WTC11 (cell line): ENCODE results near the gene HRH3. TPM values are rescaled to one million over a fixed set of nuclear protein-coding genes. Genes with fewer than 3 reads are reported as not detected.
A peak's percentile ranks its signal among the peaks of the same experiment; 100 is the strongest.

Experiments
- ATAC-seq: fragments of 200-7000 bp; cut with Tn5 transposase; 2 replicates; pipeline ENCODE4 v1.10.0; 2021; ENCODE audit warnings: mild to moderate bottlenecking, moderate library complexity
- CTCF ChIA-PET: fragments of 300-600 bp; sonication (Branson Sonifier 250); formaldehyde crosslinking; loops from one replicate; lab custom pipeline; 2021; ENCODE audit warnings: antibody characterized with exemption; lab: Charles Lee
- POLR2A ChIA-PET: fragments of 350-600 bp; sonication (Branson Sonifier 250); formaldehyde crosslinking; loops from one replicate; lab custom pipeline; 2021; ENCODE audit warnings: antibody characterized with exemption; lab: Charles Lee
- DNase-seq: peaks from one replicate; pipeline ENCODE4 v3.0.0; 2021; ENCODE audit warnings: low spot score
- H3K27ac Mint-ChIP-seq: 2 replicates; pipeline ENCODE4 v1.8.0; 2021; ENCODE audit warnings: mixed read lengths
- H3K27me3 Mint-ChIP-seq: 2 replicates; pipeline ENCODE4 v1.8.0; 2021; ENCODE audit warnings: low read depth, mild to moderate bottlenecking, moderate library complexity, mixed read lengths
- H3K36me3 Mint-ChIP-seq: 2 replicates; pipeline ENCODE4 v1.8.0; 2021; ENCODE audit warnings: mixed read lengths
- H3K4me1 Mint-ChIP-seq: 2 replicates; pipeline ENCODE4 v1.8.0; 2022; ENCODE audit warnings: mixed read lengths
- H3K4me3 Mint-ChIP-seq: 2 replicates; pipeline ENCODE4 v1.8.0; 2021; ENCODE audit warnings: mild to moderate bottlenecking, moderate library complexity, mixed read lengths
- H3K9me3 Mint-ChIP-seq: 2 replicates; pipeline ENCODE4 v1.8.0; 2021; ENCODE audit warnings: mixed read lengths
- ATF1 ChIP-seq: sonication (generic); formaldehyde crosslinking; IDR thresholded peaks from 2 replicates; pipeline ENCODE4 v1.8.1; 2023; ENCODE audit warnings: mild to moderate bottlenecking, moderate library complexity, missing genetic modification reagents
- ESRRA ChIP-seq: sonication (generic); formaldehyde crosslinking; IDR thresholded peaks from 2 replicates; pipeline ENCODE4 v1.8.1; 2022; ENCODE audit warnings: mild to moderate bottlenecking, missing genetic modification reagents, borderline replicate concordance
- ETV6 ChIP-seq: sonication (generic); formaldehyde crosslinking; IDR thresholded peaks from 2 replicates; pipeline ENCODE4 v1.8.1; 2022; ENCODE audit warnings: mild to moderate bottlenecking, missing genetic modification reagents
- FOXP4 ChIP-seq: sonication (generic); formaldehyde crosslinking; IDR thresholded peaks from 2 replicates; pipeline ENCODE4 v1.8.0; 2022; ENCODE audit warnings: mild to moderate bottlenecking, missing genetic modification reagents
- HMGA2 ChIP-seq: fragments of 250-450 bp; sonication (Bioruptor Pico); IDR thresholded peaks from 2 replicates; pipeline ENCODE4 v1.4.0; 2021; ENCODE audit warnings: mild to moderate bottlenecking, moderate library complexity
- JAZF1 ChIP-seq: fragments of 250-450 bp; sonication (Bioruptor Pico); IDR thresholded peaks from 2 replicates; pipeline ENCODE4 v1.9.0; 2021; ENCODE audit warnings: moderate library complexity, mild to moderate bottlenecking, inconsistent platforms
- MXD4 ChIP-seq: fragments of 250-450 bp; sonication (Bioruptor Pico); IDR thresholded peaks from 2 replicates; pipeline ENCODE4 v1.8.0; 2021; ENCODE audit warnings: mild to moderate bottlenecking, moderate library complexity, borderline replicate concordance
- NFATC4 ChIP-seq: fragments of 250-450 bp; sonication (Bioruptor Pico); IDR thresholded peaks from 2 replicates; pipeline ENCODE4 v1.9.0; 2021; ENCODE audit warnings: mild to moderate bottlenecking
- NFYB ChIP-seq: sonication (generic); formaldehyde crosslinking; conservative IDR thresholded peaks from 2 replicates; pipeline ENCODE4 v1.8.0; 2022; ENCODE audit warnings: low read depth, missing genetic modification reagents
- NR3C1 ChIP-seq: sonication (generic); formaldehyde crosslinking; conservative IDR thresholded peaks from 2 replicates; pipeline ENCODE4 v1.8.1; 2023; ENCODE audit warnings: low read depth, mild to moderate bottlenecking, missing genetic modification reagents
- PRRX2 ChIP-seq: fragments of 250-450 bp; sonication (Bioruptor Pico); IDR thresholded peaks from 2 replicates; pipeline ENCODE4 v1.8.0; 2021; ENCODE audit warnings: mild to moderate bottlenecking
- SMAD4 ChIP-seq: sonication (generic); formaldehyde crosslinking; IDR thresholded peaks from 2 replicates; pipeline ENCODE4 v1.8.0; 2022; ENCODE audit warnings: mild to moderate bottlenecking, missing genetic modification reagents
- SP1 ChIP-seq: sonication (generic); formaldehyde crosslinking; conservative IDR thresholded peaks from 2 replicates; pipeline ENCODE4 v1.8.1; 2022; ENCODE audit warnings: missing genetic modification reagents
- ZMAT4 ChIP-seq: fragments of 250-450 bp; sonication (Bioruptor Pico); IDR thresholded peaks from 2 replicates; pipeline ENCODE4 v1.9.0; 2021; ENCODE audit warnings: mild to moderate bottlenecking
- ZNF121 ChIP-seq: sonication (generic); formaldehyde crosslinking; IDR thresholded peaks from 2 replicates; pipeline ENCODE4 v1.8.0; 2023; ENCODE audit warnings: missing genetic modification reagents
- ZNF281 ChIP-seq: sonication (generic); formaldehyde crosslinking; IDR thresholded peaks from 2 replicates; pipeline ENCODE4 v1.8.0; 2023; ENCODE audit warnings: mild to moderate bottlenecking, missing genetic modification reagents
- ZNF317 ChIP-seq: sonication (generic); formaldehyde crosslinking; IDR thresholded peaks from 2 replicates; pipeline ENCODE4 v1.8.1; 2023; ENCODE audit warnings: low read depth, mild to moderate bottlenecking, moderate library complexity, missing genetic modification reagents, borderline replicate concordance
- ZNF396 ChIP-seq: fragments of 250-450 bp; sonication (Bioruptor Pico); IDR thresholded peaks from 2 replicates; pipeline ENCODE4 v1.8.0; 2021; ENCODE audit warnings: mild to moderate bottlenecking, moderate library complexity, borderline replicate concordance
- ZNF671 ChIP-seq: fragments of 250-450 bp; sonication (Bioruptor Pico); IDR thresholded peaks from 2 replicates; pipeline ENCODE4 v1.8.0; 2021; ENCODE audit warnings: mild to moderate bottlenecking
- total RNA-seq: library from RNA; stranded (reverse); gene quantifications from 3 replicates; pipeline ENCODE4 v1.2.3, GENCODE V29; 2021
- TF ChIP-seq, protein P1 (sequence below): sonication (generic); formaldehyde crosslinking; IDR thresholded peaks from 2 replicates; pipeline ENCODE4 v1.8.0; 2022; ENCODE audit warnings: mild to moderate bottlenecking, missing genetic modification reagents
- TF ChIP-seq, protein P2 (sequence below): fragments of 250-450 bp; sonication (Bioruptor Pico); IDR thresholded peaks from 2 replicates; pipeline ENCODE4 v2.1.2; 2022; ENCODE audit warnings: mild to moderate bottlenecking, moderate library complexity
- TF ChIP-seq, protein P3 (sequence below): sonication (generic); formaldehyde crosslinking; IDR thresholded peaks from 2 replicates; pipeline ENCODE4 v1.8.1; 2022; ENCODE audit warnings: missing genetic modification reagents, borderline replicate concordance
- TF ChIP-seq, protein P4 (sequence below): fragments of 200-600 bp; IDR thresholded peaks from 2 replicates; pipeline ENCODE4 v1.8.0; 2022; ENCODE audit warnings: antibody characterized with exemption

Gene HRH3
- total RNA-seq, 1 experiment from 2014 or later, result 3.3 TPM

GRCh38 chr20:62222266-62222850, 2.3 kb upstream of the HRH3 start:
- no peaks in the 10 kb centered on the region for H3K9me3 Mint-ChIP-seq
- ChIA-PET CTCF (interaction anchor here (0.8 to 1.1 kb wide), 2 partner anchors 13 to 66 kb away, joined by 3 read pairs; no protein-coding TSS in a partner anchor), POLR2A (no interaction called here)
- H3K36me3 Mint-ChIP-seq, result no peaks in the 10 kb centered on the region
- ATAC-seq (no peak), DNase-seq (no peak)
- H3K4me3 Mint-ChIP-seq, result no peak overlapping the region
- H3K4me1 Mint-ChIP-seq, result peaks cover 19% of the 10 kb centered on the region
- TF ChIP-seq JAZF1 (CRISPR knock-in tag) (no peak), MXD4 (CRISPR knock-in tag) (no peak), ESRRA (CRISPR knock-in tag) (no peak), NR3C1 (CRISPR knock-in tag) (no peak), ZNF396 (CRISPR knock-in tag) (no peak), SP1 (CRISPR knock-in tag) (no peak), SMAD4 (CRISPR knock-in tag) (no peak), ZNF671 (no peak), NFYB (CRISPR knock-in tag) (no peak), HMGA2 (CRISPR knock-in tag) (no peak), ZNF281 (no peak)
- TF ChIP-seq, protein P1, sequence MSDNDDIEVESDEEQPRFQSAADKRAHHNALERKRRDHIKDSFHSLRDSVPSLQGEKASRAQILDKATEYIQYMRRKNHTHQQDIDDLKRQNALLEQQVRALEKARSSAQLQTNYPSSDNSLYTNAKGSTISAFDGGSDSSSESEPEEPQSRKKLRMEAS, result no peak
- TF ChIP-seq, protein P2, sequence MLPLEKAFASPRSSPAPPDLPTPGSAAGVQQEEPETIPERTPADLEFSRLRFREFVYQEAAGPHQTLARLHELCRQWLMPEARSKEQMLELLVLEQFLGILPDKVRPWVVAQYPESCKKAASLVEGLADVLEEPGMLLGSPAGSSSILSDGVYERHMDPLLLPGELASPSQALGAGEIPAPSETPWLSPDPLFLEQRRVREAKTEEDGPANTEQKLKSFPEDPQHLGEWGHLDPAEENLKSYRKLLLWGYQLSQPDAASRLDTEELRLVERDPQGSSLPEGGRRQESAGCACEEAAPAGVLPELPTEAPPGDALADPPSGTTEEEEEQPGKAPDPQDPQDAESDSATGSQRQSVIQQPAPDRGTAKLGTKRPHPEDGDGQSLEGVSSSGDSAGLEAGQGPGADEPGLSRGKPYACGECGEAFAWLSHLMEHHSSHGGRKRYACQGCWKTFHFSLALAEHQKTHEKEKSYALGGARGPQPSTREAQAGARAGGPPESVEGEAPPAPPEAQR (CRISPR knock-in tag), result no peak
- TF ChIP-seq, protein P3, sequence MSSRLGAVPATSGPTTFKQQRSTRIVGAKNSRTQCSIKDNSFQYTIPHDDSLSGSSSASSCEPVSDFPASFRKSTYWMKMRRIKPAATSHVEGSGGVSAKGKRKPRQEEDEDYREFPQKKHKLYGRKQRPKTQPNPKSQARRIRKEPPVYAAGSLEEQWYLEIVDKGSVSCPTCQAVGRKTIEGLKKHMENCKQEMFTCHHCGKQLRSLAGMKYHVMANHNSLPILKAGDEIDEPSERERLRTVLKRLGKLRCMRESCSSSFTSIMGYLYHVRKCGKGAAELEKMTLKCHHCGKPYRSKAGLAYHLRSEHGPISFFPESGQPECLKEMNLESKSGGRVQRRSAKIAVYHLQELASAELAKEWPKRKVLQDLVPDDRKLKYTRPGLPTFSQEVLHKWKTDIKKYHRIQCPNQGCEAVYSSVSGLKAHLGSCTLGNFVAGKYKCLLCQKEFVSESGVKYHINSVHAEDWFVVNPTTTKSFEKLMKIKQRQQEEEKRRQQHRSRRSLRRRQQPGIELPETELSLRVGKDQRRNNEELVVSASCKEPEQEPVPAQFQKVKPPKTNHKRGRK (CRISPR knock-in tag), result no peak
- no peak overlapping the region for H3K27ac Mint-ChIP-seq
- peaks cover 42% of the 10 kb centered on the region for H3K27me3 Mint-ChIP-seq

- CTCF ChIA-PET, result interaction anchor here (0.6 to 0.8 kb wide), 2 partner anchors 52 to 64 kb away, joined by 3 read pairs; no protein-coding TSS in a partner anchor
- no peaks in the 10 kb centered on the region for H3K36me3 Mint-ChIP-seq
- peak; percentile 10 for ATAC-seq
- TF ChIP-seq ZMAT4 (CRISPR knock-in tag) (no peak), PRRX2 (no peak), NFATC4 (no peak), ATF1 (CRISPR knock-in tag) (no peak), ETV6 (CRISPR knock-in tag) (no peak), ZNF317 (CRISPR knock-in tag) (no peak), ZNF121 (CRISPR knock-in tag) (no peak), SP1 (CRISPR knock-in tag) (no peak), FOXP4 (CRISPR knock-in tag) (no peak)
- TF ChIP-seq, protein P4, sequence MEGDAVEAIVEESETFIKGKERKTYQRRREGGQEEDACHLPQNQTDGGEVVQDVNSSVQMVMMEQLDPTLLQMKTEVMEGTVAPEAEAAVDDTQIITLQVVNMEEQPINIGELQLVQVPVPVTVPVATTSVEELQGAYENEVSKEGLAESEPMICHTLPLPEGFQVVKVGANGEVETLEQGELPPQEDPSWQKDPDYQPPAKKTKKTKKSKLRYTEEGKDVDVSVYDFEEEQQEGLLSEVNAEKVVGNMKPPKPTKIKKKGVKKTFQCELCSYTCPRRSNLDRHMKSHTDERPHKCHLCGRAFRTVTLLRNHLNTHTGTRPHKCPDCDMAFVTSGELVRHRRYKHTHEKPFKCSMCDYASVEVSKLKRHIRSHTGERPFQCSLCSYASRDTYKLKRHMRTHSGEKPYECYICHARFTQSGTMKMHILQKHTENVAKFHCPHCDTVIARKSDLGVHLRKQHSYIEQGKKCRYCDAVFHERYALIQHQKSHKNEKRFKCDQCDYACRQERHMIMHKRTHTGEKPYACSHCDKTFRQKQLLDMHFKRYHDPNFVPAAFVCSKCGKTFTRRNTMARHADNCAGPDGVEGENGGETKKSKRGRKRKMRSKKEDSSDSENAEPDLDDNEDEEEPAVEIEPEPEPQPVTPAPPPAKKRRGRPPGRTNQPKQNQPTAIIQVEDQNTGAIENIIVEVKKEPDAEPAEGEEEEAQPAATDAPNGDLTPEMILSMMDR, result no peak
These were observed 839 bp upstream of the HRH3 start for GRCh38 chr20:62220666-62221568.

More at GRCh38 chr20:62220666-62221568, 839 bp upstream of the HRH3 start:
- POLR2A ChIA-PET, result no interaction called here
- peaks cover 38% of the 10 kb centered on the region for H3K27me3 Mint-ChIP-seq
- H3K4me1 Mint-ChIP-seq, result peaks cover 17% of the 10 kb centered on the region
- peak overlapping the region; percentile 77 for H3K4me3 Mint-ChIP-seq
- no peak overlapping the region for H3K27ac Mint-ChIP-seq
- DNase-seq, result peak; percentile 54
- H3K9me3 Mint-ChIP-seq, result no peaks in the 10 kb centered on the region
